Right lobe of liver (tissue), 6 donors: Measurements from ENCODE around the gene COL25A1. TPM values are rescaled to one million over a fixed set of nuclear protein-coding genes. Genes with fewer than 3 reads are reported as not detected.

Experiments
- ATAC-seq, 4 donors: fragments of 200-7000 bp; cut with Tn5 transposase; one replicate each; pipeline ENCODE4 v1.9.1; 2020; ENCODE audit warnings: mild to moderate bottlenecking in 4 of 4, moderate library complexity in 4 of 4
- DNase-seq, 3 donors: peaks; one replicate each; pipeline ENCODE4 v3.0.0-alpha.2; 2020
- H3K27ac ChIP-seq, 3 donors: fragments of 200-600 bp; one replicate each; pipeline ENCODE4 v1.8.0; 2022
- H3K27me3 ChIP-seq, 2 donors: fragments of 200-600 bp; one replicate each; pipeline ENCODE4 v1.8.0; 2022
- H3K36me3 ChIP-seq, 4 donors: fragments of 200-600 bp; sonication (generic) in 1 of 4; one replicate each; pipeline versions ENCODE4 v1.5.1 to v1.8.0; 2017 to 2022; ENCODE audit warnings: control low read depth in 1 of 4
- H3K4me1 ChIP-seq, 4 donors: fragments of 200-600 bp; sonication (generic) in 1 of 4; one replicate each; pipeline versions ENCODE4 v1.5.1 to v1.8.0; 2017 to 2022; ENCODE audit warnings: control low read depth in 1 of 4
- H3K4me3 ChIP-seq, 3 donors: fragments of 200-600 bp; one replicate each; pipeline ENCODE4 v1.8.0; 2022
- H3K9me3 ChIP-seq, 4 donors: fragments of 200-600 bp; sonication (generic) in 1 of 4; one replicate each; pipeline versions ENCODE4 v1.5.1 to v1.8.0; 2017 to 2022; ENCODE audit warnings: control low read depth in 1 of 4
- POLR2A ChIP-seq: fragments of 450-650 bp; IDR thresholded peaks from one replicate; pipeline ENCODE4 v1.6.1; 2017; ENCODE audit warnings: antibody characterized with exemption, mild to moderate bottlenecking
- WGBS: methylation state at CpG from one replicate; pipeline ENCODE4 v1.1.6; 2018; ENCODE audit warnings: low coverage, low lambda C conversion rate; ENCODE audit not compliant: insufficient coverage; ENCODE audit errors: missing lambda C conversion rate; 5-methylcytosine and 5-hydroxymethylcytosine counted together
- intact Hi-C, 2 donors: fragments of 100-400 bp; cut with DNase I; formaldehyde crosslinking; loops; one replicate each; pipeline versions ENCODE4 v1.11.2 to v1.14.1; 2022
- total RNA-seq, 6 experiments: library from RNA; depleted of rRNA in 2 of 6; stranded (reverse); fragments of >200 nt in 2 of 6; fragmentation: NEBNext Ultra II Directional in 3 of 6; extraction: Animal tissue kit (Norgen Biotek cat#: 25700) in 3 of 6; gene quantifications; one replicate each; pipeline versions ENCODE4 v1.1.0 to v1.2.4, GENCODE V29; 2016 to 2023
- TF ChIP-seq, protein P1 (sequence below), 4 donors: fragments of 200-600 bp in 3 of 4; fragments of 450-650 bp in 1 of 4; IDR thresholded peaks; one replicate each; pipeline versions ENCODE4 v1.5.1 to v1.8.0; 2016 to 2022; ENCODE audit warnings: antibody characterized with exemption in 4 of 4, mild to moderate bottlenecking in 2 of 4
- donor health status: DM: no; HTN: yes; CAD: no.
- donor health status: DM: no; HTN: no; CAD: no.
- donor health status: DM: no; HTN: no; CAD: no.
- donor health status: DM: no; HTN: yes; CAD: no.
- donor health status: DM: no; HTN: yes; CAD: no.

COL25A1 gene
- total RNA-seq, 6 experiments from 2014 or later = 0.06 to 4.8 (median 1.3) TPM

- H3K9me3 ChIP-seq = no peaks in the 10 kb centered on the region
- TF ChIP-seq POLR2A = no peak
- TF ChIP-seq, protein P1, sequence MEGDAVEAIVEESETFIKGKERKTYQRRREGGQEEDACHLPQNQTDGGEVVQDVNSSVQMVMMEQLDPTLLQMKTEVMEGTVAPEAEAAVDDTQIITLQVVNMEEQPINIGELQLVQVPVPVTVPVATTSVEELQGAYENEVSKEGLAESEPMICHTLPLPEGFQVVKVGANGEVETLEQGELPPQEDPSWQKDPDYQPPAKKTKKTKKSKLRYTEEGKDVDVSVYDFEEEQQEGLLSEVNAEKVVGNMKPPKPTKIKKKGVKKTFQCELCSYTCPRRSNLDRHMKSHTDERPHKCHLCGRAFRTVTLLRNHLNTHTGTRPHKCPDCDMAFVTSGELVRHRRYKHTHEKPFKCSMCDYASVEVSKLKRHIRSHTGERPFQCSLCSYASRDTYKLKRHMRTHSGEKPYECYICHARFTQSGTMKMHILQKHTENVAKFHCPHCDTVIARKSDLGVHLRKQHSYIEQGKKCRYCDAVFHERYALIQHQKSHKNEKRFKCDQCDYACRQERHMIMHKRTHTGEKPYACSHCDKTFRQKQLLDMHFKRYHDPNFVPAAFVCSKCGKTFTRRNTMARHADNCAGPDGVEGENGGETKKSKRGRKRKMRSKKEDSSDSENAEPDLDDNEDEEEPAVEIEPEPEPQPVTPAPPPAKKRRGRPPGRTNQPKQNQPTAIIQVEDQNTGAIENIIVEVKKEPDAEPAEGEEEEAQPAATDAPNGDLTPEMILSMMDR (IDR thresholded peaks at IDR 0.05) = no peak
- no peak overlapping the region for H3K4me3 ChIP-seq
- DNase-seq = no peak
- no peaks in the 10 kb centered on the region for H3K36me3 ChIP-seq
- intact Hi-C loops = no loop called here
- no peaks in the 10 kb centered on the region for H3K27me3 ChIP-seq
- 93% methylated on average over 16 of the region's 16 CpGs for WGBS
- ATAC-seq = no peak
- H3K4me1 ChIP-seq = peaks cover 0 to 18% (median 0%) of the 10 kb centered on the region in 4 donors
- H3K27ac ChIP-seq = no peak overlapping the region
Observed at GRCh38 chr4:108787724-108788123, 514.7 kb downstream of the COL25A1 start.

DNA sequence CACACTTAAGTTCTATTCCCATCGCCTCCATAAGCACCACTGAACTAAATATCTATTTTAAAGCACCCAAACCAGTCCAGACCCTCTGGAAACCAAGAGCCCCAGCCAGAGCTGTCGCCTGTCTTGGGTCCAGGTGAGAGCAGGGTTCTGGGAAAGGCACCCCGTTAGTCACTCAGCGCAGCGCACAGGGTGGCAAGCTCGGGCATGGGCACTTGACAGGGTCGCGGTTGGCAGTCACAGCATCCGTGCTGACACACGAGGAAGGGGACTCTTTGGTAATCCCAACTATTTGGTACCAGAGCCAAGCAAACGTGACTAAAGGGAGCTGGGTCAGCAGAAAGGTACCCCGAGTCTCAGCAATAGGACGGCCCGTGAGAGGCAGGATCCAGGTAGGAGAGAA is 515.4 kb downstream of the COL25A1 start:
- Histone ChIP-seq H3K27me3 (no peaks in the 10 kb centered on the region), H3K9me3 (no peaks in the 10 kb centered on the region), H3K27ac (no peak overlapping the region), H3K4me3 (no peak overlapping the region), H3K4me1 (peaks cover 0 to 18% (median 0%) of the 10 kb centered on the region in 4 donors), H3K36me3 (no peaks in the 10 kb centered on the region)
- ATAC-seq = no peak
- WGBS = 68% methylated on average over 6 of the region's 14 CpGs
- TF ChIP-seq, protein P1 (IDR thresholded peaks at IDR 0.05) = no peak
- TF ChIP-seq POLR2A = no peak
- intact Hi-C loops = no loop called here
- no peak for DNase-seq

GRCh38 chr4:108786351-108786750 is 516.1 kb downstream of the COL25A1 start:
- WGBS = 90% methylated on average over 6 of the region's 8 CpGs
- TF ChIP-seq POLR2A = no peak
- TF ChIP-seq, protein P1 (IDR thresholded peaks at IDR 0.05) = no peak
- Histone ChIP-seq H3K27ac (no peak overlapping the region), H3K9me3 (no peaks in the 10 kb centered on the region), H3K36me3 (no peaks in the 10 kb centered on the region), H3K4me3 (no peak overlapping the region), H3K4me1 (peaks cover 0 to 16% (median 0%) of the 10 kb centered on the region in 4 donors), H3K27me3 (no peaks in the 10 kb centered on the region)
- intact Hi-C loops = no loop called here
- ATAC-seq (no peak), DNase-seq (no peak)

DNA sequence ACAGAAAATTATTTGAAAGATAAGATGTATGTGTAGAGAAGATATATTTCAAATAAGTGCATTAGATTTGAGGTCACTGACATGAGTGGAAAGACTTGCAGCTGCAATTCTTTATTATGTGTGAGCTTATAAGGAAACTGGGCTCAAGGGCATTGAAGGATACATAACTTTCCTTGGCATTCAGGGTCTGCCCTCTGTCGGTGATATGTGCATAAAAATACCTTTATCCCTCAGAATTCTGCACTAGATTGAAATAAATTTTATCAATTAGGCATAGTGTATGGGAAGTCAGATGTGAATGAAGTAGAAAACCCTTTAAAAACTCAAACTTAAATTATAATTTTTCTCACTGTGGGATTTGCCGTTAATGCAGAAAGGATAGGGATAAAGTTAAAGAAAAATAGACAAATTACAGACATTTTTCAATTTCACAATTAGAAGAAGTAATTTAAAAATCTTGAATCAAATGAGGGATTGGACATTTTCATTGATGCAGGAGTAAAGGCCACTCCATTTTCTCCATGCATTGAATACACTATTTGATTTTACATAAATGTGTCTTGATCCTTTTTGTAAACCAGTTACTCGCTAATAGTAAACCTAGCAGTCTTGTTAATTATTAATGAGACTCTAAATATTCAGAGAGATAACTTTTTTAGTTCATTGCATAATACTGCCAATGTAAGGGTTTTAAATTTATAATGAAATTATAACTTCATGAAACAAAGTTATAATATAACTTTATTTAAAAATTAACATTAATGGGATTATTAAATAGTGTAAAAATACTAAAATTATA is 518.6 kb downstream of the COL25A1 start:
- H3K9me3 ChIP-seq = no peaks in the 10 kb centered on the region
- TF ChIP-seq, protein P1 (IDR thresholded peaks at IDR 0.05) = peak; percentile 43 to 61 (median 54)
- no peak for TF ChIP-seq POLR2A
- H3K4me3 ChIP-seq = peak overlapping the region in 1 of 3 donors; percentile 11
- 27% methylated on average over 3 of the region's 3 CpGs for WGBS
- H3K27me3 ChIP-seq = no peaks in the 10 kb centered on the region
- peak overlapping the region in 1 of 3 donors; percentile 14 for H3K27ac ChIP-seq
- no peak for DNase-seq
- no peaks in the 10 kb centered on the region for H3K36me3 ChIP-seq
- peaks cover 0 to 14% (median 0%) of the 10 kb centered on the region in 4 donors for H3K4me1 ChIP-seq
- peak; percentile 92 to 97 (median 93) for ATAC-seq
- intact Hi-C loops = no loop called here
